ENCODE measurements around the gene AGFG1.
"Not testable (repeated sequence)": the region's sequence is repeated elsewhere in the genome, so short reads cannot be mapped to it uniquely, and the experiment has no call there.

The AGFG1 gene

GRCh38 chr2:227499627-227500300 lies 27.8 kb downstream of the AGFG1 start:
- no peak for DNase-seq

- no peak for DNase-seq
Measured at GRCh38 chr2:227500301-227500630, 28.3 kb downstream of the AGFG1 start.

GRCh38 chr2:227503433-227504406 lies 31.8 kb downstream of the AGFG1 start:
- no peak for DNase-seq

GRCh38 chr2:227504700-227505099 lies 32.7 kb downstream of the AGFG1 start:
- DNase-seq = no peak

GRCh38 chr2:227506456-227506855 lies 34.5 kb downstream of the AGFG1 start:
- DNase-seq = no peak

- DNase-seq = no peak
Measured at GRCh38 chr2:227507963-227508362, 36.0 kb downstream of the AGFG1 start.

GRCh38 chr2:227509076-227509475 lies 37.1 kb downstream of the AGFG1 start:
- no peak for DNase-seq

- DNase-seq = no peak
Measured at GRCh38 chr2:227509824-227510619, 38.1 kb downstream of the AGFG1 start.

GRCh38 chr2:227510620-227510958 lies 38.6 kb downstream of the AGFG1 start:
- DNase-seq = no peak

GRCh38 chr2:227511239-227511930 lies 39.4 kb downstream of the AGFG1 start:
- no peak for DNase-seq

- DNase-seq = no peak
Measured at GRCh38 chr2:227511955-227512354, 40.0 kb downstream of the AGFG1 start.

GRCh38 chr2:227513113-227513512 lies 41.2 kb downstream of the AGFG1 start:
- DNase-seq = no peak

- no peak for DNase-seq
Measured at GRCh38 chr2:227515742-227516141, 43.8 kb downstream of the AGFG1 start.

GRCh38 chr2:227517724-227518123 lies 45.8 kb downstream of the AGFG1 start:
- no peak for DNase-seq

- not testable (repeated sequence) for DNase-seq
Measured at GRCh38 chr2:227518278-227518865, 46.4 kb downstream of the AGFG1 start.

- not testable (repeated sequence) for DNase-seq
Measured at GRCh38 chr2:227521178-227521577, 49.2 kb downstream of the AGFG1 start.

GRCh38 chr2:227524665-227525064 lies 52.7 kb downstream of the AGFG1 start:
- no peak for DNase-seq

GRCh38 chr2:227527351-227527750 lies 55.4 kb downstream of the AGFG1 start:
- no peak for DNase-seq

- DNase-seq = no peak
Measured at GRCh38 chr2:227528803-227529202, 56.8 kb downstream of the AGFG1 start.

GRCh38 chr2:227529871-227530270 lies 57.9 kb downstream of the AGFG1 start:
- no peak for DNase-seq

- no peak for DNase-seq
Measured at GRCh38 chr2:227534714-227535113, 62.8 kb downstream of the AGFG1 start.

- DNase-seq = no peak
Measured at GRCh38 chr2:227536445-227536844, 64.5 kb downstream of the AGFG1 start.

Measured in NCI-H524 (cell line).